ENCODE measurements around the gene MYBPC2.

- TF ChIP-seq EZH2 (IDR thresholded peaks at IDR 0.05; ENCODE audit: borderline replicate concordance, low read length) (no peak), CTCF (IDR thresholded peaks at IDR 0.05; ENCODE audit: low read length) (no peak)
Observed at GRCh38 chr19:50416034-50416977, 16.4 kb upstream of the MYBPC2 start.

Measured in OCI-LY1 (cell line).